ENCODE results near the gene ZNF234.
"Not testable (repeated sequence)": the region's sequence is repeated elsewhere in the genome, so short reads cannot be mapped to it uniquely, and the experiment has no call there.

Gene ZNF234

DNA sequence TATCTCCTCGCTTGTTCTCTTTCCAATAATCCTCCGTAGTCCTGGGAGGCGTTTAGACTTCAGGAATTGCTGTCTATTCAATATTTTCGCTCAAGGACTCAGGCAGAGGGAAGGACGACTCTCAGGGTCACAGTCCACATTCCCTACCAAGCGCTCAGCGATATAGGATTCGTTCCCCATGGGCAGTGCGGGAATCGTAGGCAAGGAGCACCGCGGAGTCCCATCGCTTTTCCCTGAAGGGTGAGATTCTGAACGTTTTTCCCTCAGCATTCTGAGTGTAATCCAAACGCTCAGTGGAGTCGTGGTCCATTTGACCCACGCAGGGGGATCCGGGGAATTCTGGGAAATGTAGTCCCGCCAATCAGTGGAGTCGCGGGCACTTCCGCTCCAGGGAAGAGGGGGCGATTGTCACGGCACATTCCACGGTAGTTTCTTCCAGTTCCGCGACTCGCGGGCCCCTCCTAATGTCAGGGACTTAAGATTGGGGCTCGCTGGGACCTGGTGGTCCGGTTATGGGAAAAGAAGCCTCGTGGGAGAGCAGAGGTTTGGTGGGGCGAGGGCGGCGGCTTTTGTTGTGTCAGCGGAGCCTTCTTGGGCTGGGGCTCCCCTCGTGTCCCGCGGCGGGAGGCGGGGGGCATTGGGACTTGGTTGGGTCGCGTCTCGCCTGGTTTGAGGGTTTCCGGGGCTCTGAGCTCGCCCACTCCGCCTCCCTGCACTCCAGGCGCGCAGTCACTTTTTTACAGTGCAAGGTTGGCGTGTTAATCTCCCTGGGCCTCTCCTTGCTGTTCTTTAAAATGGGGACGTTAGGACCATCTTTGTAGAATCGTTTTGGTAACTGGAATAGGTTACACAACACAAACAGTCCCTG is at the start of gene ZNF234:
Gene ZNF234, plus strand, starts transcription at position 364 of the 868 bp plus-strand sequence. CDS start 3,079 bp downstream, outside the sequence.
- DNase-seq: peak; percentile 79

DNA sequence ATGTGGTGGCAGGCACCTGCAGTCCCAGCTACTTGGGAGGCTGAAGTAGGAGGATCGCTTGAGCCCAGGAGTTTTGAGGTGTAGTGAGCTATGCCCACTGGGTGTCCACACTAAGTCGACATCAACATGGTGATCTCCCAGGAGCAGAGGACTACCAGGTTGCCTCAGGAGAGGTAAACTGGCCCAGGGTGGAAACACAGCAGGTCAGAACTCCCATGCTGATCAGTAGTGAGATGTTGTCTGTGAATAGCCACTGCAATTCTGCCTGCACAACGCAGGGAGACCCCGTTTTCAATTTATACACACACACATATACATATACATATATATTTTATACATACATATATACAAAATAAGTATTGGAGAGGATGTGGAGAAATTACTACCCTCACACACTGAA is 49.2 kb upstream of the ZNF234 start:
- no peak for DNase-seq

DNA sequence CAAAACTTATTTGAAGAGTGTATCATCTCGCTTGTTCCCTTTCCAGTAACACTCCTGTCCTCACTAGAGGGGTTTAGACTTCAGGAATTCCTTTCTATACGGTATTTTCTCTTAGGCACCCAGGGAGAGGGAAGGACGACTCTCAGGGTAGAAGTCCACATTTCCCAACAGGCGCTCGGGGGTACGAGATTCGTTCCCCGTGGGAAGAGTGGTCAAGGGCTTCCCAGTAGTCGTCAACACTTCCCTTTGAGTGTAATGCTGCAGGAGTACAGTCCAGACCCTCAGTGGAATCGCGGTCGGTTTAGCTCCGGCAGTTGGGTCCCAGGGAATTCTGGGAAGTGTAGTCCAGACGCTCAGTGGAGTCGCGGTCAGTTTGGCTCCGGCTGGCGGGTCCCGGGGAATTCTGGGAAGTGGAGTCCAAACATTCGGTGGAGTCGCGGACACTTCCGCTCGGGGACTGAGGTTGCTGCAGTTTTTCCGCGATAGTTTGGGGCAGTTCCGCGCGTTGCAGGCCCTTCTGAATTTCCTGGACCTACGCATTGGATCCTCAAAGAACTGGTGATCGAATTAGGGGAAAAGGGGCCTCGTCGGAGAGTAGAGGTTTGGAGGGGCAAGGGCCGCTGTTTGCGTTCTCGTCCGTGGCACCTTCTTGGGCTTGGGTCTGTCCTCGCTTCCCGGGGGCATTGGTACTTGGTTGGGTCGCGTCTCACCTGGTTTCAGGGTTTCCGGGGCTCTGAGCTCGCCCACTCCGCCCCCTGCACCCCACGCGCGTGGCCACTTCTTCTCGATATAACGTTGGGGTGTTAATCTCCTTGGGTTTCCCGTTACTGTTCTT is 47.2 kb upstream of the ZNF234 start, which contains the start of gene ZNF224:
Gene ZNF224, plus strand, starts transcription at position 431 of the 835 bp plus-strand sequence. CDS start 3,513 bp downstream, outside the sequence.
- DNase-seq: peak; percentile 82

DNA sequence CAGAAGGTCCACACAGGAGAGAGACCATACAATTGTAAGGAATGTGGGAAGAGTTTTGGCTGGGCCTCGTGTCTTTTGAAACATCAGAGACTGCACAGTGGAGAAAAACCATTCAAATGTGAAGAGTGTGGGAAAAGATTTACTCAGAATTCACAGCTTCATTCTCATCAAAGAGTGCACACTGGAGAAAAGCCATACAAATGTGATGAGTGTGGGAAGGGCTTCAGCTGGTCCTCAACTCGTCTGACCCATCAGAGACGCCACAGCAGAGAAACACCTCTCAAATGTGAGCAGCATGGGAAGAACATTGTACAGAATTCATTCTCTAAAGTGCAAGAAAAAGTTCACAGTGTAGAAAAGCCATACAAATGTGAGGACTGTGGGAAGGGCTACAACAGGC is 33.6 kb upstream of the ZNF234 start:
- DNase-seq: no peak

DNA sequence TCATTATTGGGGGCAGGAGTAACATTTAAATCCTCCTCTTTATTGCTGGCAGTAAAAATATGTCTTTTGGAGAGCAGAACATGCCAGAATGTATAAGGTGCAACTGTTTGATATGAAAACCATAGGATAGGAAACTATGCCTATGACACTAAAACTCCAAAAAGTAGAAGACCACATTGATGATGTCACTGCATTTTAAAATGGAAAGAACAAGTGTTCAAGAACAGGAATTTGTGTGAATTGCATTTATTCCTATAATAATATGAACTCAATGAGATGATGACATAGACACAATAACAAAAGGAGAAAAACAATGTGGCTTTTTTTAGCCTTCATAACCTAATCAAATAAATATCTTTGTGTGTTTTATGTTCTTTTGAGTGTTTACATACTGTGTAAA is 31.9 kb upstream of the ZNF234 start:
- DNase-seq: no peak

DNA sequence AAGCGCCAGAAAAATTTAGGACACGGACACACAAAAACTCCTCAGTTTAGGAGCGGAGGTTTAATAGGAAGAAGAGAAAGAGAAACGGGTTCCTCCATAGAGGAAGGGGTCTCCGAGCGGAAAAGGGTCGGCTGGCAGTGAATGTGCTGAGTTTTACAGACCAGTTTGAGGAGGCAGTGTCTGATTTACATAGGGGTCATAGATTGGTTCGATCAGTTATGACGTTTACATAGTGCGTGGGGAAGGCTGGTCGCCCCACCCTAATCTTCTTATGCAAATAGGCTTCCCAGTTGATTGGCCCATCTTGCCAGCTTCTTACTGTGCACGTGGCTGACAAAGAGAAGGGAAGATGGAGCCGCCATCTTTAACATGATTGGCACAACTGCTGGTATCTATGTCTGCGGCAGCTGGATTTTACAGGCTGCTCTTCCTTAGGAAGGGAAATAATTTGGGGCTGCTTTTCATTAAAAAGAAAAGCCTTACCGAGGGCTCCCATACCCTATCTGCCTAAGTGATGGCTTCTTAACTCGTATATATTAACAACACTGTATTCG is 29.4 kb upstream of the ZNF234 start:
- DNase-seq: no peak

DNA sequence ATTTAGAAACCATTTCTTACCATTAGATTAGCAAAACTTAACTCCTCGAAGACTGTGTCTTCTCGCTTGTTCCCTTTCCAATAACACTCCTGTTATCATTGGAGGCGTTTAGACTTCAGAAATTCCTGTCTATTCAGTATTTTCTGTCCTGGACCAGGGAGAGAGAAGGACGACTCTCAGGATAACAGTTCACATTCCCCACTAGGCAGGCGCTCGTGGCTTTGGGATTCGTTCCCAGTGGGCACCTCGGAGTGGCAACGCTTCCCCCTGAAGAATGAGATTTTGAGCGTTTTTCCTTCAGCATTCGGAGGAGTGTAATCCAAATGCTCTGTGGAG is 28.6 kb upstream of the ZNF234 start:
- no peak for DNase-seq

DNA sequence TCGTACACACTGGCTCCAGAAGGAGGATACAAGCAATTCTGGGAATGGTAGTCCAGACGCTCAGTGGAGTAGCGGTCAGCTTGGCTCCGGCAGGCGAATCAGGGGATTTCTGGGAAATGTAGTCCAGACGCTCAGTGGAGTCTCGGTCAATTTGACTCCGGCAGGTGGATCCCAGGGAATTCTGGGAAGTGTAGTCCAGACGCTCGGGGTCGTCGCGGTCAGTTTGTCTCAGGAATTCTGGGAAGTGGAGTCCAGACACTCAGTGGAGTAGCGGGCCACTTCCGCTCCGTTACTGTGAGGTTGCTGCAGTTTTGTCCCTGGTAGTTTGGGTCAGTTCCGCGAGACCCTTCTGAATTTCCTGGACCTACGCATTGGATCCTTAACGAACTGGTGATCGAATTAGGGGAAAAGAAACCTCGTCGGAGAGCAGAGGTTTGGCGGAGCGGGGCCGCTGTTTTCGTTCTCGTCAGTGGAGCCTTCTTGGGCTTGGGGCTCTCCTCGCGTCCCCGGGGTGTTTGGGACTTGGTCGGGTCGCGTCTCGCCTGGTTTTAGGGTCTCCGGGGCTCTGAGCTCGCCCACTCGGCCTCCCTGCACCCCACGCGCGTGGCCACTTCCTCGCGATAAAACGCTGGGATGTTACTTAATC is 28.1 kb upstream of the ZNF234 start, which contains the start of gene ZNF225:
Gene ZNF225, plus strand, starts transcription at position 262 of the 646 bp plus-strand sequence. CDS start 2,429 bp downstream, outside the sequence.
- DNase-seq: peak; percentile 87

DNA sequence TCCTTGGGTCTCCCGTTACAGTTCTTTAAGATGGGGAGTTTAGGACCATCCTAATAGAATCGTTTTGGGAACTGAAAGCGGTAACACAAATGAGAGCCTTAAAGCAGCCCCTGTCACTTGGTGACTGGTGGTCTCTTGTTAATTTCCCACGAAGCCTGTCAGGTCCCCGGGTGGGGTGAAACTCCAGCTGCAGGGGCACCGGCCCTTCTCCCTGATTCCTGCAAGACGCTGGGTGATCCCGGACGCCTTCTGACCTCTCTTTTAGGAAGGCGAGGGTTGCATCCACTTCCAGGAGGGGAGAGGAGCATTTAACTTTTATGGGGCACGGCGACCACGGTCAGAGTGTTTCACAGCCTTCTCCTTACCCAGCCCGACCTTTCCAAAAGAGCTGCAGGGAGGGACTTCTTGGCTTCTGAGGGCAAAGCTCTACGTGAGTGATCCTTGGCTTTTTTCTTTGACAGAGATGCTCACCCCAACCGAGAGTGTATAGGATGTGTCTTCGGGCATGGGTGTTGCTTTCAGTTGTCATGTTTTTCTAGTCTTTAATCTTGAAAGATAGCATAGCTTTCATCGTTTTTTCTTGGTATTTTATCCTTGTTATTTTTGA is 27.5 kb upstream of the ZNF234 start:
- DNase-seq: no peak

DNA sequence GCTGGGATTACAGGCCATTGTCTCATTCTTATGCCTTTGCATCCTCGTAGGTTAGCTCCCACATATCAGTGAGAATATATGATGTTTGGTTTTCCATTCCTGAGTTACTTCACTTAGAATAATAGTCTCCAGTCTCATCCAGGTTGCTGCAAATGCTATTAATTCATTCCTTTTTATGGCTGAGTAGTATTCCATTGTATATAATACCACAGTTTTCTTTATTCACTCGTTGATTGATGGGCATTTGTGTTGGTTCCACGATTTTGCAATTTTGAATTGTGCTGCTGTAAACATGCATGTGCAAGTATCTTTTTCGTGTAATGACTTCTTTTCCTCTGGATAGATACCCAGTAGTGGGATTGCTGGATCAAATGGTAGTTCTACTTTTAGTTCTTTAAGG is 20.2 kb upstream of the ZNF234 start:
- DNase-seq: not testable (repeated sequence)

DNA sequence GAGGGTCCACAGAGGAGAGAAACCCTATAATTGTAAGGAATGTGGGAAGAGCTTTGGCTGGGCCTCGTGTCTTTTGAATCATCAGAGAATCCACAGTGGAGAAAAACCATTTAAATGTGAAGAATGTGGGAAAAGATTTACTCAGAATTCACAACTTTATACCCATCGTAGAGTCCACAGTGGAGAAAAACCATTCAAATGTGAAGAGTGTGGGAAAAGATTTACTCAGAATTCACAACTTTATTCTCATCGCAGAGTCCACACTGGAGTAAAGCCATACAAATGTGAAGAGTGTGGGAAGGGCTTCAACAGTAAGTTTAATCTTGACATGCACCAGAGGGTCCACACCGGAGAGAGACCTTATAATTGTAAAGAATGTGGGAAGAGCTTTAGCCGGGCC is 9.4 kb upstream of the ZNF234 start:
- no peak for DNase-seq

DNA sequence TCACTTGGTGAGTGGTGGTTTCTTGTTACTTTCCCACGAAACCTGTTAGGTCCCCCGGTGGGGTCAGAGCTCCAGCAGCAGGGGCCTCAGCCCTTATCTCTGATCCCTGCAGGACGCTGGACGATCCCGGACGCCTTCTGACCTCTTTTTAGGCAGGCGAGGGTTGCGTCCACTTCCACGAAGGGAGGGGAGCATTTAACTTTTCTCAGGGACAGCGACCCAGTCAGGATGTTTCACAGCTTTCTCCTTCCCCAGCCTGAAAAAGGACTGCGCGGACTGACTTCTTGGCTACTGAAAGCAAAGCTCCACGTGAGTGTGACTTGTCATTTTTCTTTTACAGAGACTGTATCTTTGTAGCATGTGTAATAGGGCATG is 692 bp downstream of the ZNF234 start:
- peak; percentile 2 for DNase-seq

DNA sequence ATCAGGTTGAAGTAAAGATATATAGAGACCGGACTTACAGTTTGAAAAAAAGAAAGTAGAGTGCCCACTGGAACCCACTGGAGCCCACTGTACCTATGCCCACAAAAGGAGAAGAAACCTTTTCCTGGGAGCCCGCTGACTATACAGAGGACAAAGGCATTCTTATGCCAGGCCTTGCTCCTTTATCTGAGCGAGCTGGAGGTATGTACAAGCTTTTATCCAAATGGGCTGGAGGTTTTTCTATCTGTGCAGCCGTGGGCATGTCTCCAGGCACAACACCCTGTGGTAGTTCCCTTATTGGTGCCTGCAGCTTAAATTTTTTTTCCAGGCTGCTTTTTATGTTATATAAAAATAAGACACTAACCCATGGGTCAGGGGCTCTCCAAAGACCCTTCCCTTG is 8.4 kb downstream of the ZNF234 start:
- no peak for DNase-seq

DNA sequence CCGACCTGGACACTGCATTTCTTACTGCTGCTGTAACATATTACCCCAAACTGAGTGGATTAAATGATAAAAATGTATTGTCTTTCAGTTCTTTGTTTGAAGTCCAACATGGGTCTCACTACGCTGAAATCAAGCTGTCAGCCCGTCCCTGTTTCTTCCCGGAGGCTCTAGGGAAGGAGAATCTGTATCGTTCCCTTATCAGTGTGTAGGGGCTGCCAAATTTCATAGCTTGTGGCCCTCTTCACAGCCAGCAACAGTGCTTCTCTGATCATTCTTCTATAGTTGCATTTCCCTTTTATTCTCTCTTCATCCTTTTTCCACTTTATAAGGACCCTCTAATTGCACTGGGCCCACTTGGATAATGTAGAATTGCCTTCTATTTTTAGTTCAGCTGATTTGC is 10.1 kb downstream of the ZNF234 start:
- DNase-seq: no peak

DNA sequence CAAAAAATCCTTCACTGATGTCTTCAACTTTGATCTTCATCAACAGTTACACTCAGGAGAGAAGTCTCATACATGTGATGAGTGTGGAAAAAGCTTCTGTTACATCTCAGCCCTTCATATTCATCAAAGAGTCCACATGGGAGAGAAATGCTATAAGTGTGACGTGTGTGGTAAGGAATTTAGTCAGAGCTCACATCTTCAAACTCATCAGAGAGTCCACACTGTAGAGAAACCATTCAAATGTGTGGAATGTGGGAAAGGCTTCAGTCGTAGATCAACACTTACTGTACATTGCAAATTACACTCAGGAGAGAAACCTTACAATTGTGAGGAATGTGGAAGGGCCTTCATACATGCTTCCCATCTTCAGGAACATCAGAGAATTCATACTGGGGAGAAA is 15.1 kb downstream of the ZNF234 start:
- no peak for DNase-seq

DNA sequence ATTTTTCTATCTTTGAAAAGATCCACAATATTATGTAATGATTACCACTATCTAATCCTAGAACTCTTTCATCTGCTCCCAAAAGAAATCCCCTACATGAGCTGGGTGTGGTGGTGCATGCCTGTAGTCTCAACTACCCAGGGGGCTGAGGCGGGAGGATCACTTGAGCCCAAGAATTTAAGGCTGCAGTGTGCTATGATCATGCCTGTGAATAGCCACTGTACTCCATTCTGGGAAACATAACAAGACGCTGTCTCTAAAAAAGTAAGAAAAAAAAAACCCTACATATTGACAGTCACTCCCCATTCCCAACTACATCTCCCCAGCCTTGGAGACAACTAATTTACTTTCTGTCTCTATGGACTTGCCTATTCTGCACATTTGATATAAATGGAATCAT is 22.4 kb downstream of the ZNF234 start:
- DNase-seq: no peak

DNA sequence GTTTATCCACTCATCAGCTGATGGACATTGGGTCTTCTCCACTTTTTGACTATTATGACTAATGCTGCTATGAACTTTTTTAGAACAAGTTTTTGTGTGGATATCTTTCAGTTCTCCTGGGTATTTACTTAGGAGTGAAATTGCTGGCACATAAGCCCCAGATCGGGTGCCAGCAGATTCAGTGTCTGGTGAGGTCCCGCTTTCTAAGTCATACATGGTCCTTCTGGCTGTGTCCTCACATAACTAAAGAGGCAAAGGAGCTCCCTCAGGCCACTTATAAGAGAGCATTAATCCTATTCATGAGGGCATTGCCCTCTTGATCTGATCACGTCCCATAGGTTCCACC is 22.9 kb downstream of the ZNF234 start:
- no peak for DNase-seq

DNA sequence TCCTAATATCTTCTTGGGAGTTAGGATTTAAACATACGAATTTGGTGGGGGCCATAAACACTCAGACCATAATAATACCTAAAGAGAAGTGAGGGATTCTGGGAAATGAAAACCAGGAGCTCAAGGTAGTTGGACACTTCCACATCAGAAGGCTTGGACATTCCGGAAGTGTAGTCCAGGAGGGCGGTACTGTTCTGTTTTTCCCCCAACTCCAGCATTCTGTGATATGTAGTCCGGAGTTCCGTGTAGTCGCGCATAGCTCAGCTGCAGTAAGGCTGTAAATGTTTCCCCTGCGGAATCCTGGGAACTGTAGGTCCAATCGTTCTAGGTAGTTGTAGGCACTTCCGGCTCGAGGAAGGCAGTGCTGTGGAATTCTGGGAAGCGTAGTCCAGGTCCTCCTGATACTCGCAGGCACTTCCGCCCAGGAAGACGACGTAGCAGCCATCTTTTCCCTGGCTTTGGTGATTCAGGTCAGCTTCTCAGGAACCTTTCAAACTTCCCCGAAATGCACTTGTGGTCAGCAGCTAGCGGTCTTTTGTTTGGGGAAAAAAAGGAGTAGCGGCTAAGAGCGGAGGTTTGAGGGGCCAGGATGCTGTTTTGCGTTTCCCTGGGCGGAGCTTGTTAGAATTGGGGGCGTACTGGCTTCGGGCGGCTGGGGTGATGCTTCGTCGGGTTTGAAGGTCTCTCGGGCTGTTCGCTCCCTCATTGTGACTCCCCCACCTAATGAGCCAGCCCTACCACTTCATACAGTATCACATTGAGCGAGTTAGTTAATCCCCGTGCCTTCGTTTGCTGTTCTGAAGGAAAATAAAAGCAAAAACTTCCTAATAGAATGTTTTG is 23.5 kb downstream of the ZNF234 start, which contains the start of gene ZNF226:
Gene ZNF226, plus strand, starts transcription at position 428 of the 840 bp plus-strand sequence. CDS start 4,981 bp downstream, outside the sequence.
- DNase-seq: peak; percentile 84

DNA sequence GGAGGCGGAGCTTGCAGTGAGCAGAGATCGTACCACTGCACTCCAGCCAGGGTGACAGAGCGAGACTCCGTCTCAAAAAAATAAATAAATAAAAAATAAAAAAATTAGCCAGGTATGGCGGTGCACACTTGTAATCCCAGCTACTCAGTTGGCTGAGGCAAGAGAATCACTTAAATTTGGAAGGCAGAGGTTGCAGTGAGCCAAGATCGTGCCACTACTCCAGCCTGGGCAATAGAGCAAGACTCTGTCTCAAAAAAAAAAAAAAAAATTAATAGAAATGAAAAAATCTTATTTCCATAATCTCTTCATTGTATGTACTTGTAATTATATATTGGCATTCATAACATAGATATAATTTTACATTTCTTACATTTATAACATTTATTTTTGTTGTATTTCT is 29.3 kb downstream of the ZNF234 start:
- DNase-seq: not testable (repeated sequence)

DNA sequence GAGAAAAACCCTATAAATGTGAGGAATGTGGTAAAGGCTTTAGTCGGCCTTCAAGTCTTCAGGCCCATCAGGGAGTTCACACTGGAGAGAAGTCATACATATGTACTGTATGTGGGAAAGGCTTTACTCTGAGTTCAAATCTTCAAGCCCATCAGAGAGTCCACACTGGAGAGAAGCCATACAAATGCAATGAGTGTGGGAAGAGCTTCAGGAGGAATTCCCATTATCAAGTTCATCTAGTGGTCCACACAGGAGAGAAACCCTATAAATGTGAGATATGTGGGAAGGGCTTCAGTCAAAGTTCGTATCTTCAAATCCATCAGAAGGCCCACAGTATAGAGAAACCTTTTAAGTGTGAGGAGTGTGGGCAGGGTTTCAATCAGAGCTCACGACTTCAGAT is 35.2 kb downstream of the ZNF234 start:
- DNase-seq: no peak

DNA sequence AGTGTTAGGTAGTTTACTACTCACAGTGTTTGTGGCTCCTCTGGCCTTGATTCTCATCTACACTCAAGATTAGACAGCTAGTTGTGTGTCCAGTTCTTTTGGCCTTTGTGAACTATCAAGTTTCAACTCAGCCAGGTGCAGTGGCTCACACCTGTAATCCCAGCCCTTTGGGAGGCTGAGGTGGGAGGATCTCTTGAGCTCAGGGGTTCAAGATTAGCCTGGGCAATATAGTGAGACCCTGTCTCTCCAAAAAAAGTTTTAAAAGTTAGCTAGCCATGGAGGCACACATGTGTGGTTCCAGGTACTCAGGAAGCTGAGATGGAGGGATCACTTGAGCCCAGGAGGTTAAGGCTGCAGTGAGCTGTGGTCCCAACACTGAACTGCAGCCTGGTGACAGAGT is 39.6 kb downstream of the ZNF234 start:
- no peak for DNase-seq

DNA sequence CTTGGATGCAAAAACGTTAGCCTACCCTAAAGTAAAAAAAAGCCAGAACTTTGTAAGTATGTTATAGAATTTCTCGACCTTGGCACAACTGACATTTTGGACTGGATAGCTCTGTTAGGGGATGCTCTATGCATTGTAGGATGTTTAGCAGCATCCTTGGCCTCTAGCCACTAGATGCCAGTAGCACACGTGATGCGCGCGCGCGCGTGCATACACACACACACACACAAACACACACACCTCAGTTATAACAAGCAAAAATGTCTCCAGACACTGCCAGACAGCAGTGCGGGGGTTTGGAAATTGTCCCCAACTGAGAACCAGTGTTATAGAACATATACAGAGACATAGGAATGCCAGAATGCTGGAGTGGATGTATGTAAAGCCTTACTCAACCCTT is 40.8 kb downstream of the ZNF234 start:
- DNase-seq: no peak
